Activated B cell treated with CpG ODN at 0.5 μM for 24 hours (primary cell): Measurements from ENCODE around the gene HES5. TPM values are rescaled to one million over a fixed set of nuclear protein-coding genes. Genes with fewer than 3 reads are reported as not detected.

Experiments used
- ATAC-seq: fragments of 200-7000 bp; cut with Tn5 transposase; one replicate; pipeline ENCODE4 v1.10.0; 2021; ENCODE audit warnings: low read depth, mild to moderate bottlenecking, moderate library complexity
- CTCF ChIA-PET: fragments of 350-600 bp; sonication (Branson Sonifier 250); formaldehyde crosslinking; loops from one replicate; lab custom pipeline; 2021; ENCODE audit warnings: antibody characterized with exemption; lab: Charles Lee
- POLR2A ChIA-PET: fragments of 350-600 bp; sonication (Branson Sonifier 250); formaldehyde crosslinking; loops from one replicate; lab custom pipeline; 2021; ENCODE audit warnings: antibody characterized with exemption; lab: Charles Lee
- DNase-seq: peaks from one replicate; pipeline ENCODE4 v3.0.0; 2022
- H3K27ac Mint-ChIP-seq: one replicate; pipeline ENCODE4 v1.8.0; 2020; ENCODE audit warnings: mixed read lengths
- H3K27me3 Mint-ChIP-seq: one replicate; pipeline ENCODE4 v1.8.0; 2021; ENCODE audit warnings: mixed read lengths
- H3K36me3 Mint-ChIP-seq: one replicate; pipeline ENCODE4 v1.8.0; 2021; ENCODE audit warnings: low read depth, mixed read lengths
- H3K4me1 Mint-ChIP-seq: one replicate; pipeline ENCODE4 v1.8.0; 2021; ENCODE audit warnings: mixed read lengths
- H3K4me3 Mint-ChIP-seq: one replicate; pipeline ENCODE4 v1.8.0; 2020; ENCODE audit warnings: mild to moderate bottlenecking, mixed read lengths
- H3K9me3 Mint-ChIP-seq: one replicate; pipeline ENCODE4 v1.8.0; 2020; ENCODE audit warnings: mixed read lengths
- intact Hi-C: fragments of 100-400 bp; cut with micrococcal nuclease; formaldehyde crosslinking; loops from one replicate; pipeline ENCODE4 v1.15.1; 2024
- total RNA-seq: library from RNA; stranded (reverse); gene quantifications from 2 replicates; pipeline ENCODE4 v1.2.3, GENCODE V29; 2022
- TF ChIP-seq, protein P1 (sequence below): fragments of 200-600 bp; IDR thresholded peaks from one replicate; pipeline ENCODE4 v1.8.0; 2022; ENCODE audit warnings: antibody characterized with exemption, mild to moderate bottlenecking

Gene HES5
- total RNA-seq, 1 donor from 2014 or later, result not detected

DNA sequence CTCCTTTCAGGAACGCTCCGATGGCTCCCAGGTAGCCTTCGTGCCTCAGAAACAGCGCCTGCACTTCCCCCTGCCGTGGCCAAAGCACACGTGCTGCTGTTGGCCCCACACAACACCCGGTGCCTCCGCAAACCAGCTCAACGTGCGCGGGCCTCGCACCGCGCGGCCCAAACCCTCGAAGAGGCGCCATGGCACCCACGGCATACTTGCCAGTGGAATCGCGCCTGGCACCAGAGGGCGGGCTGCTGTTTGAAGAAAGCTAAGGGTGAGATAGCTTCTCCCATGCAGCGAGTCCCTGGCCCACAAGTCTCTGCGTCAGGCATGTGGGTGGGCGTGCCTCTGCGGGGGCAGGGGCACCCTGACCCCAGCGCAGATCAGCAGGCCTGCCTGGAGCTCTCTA is 11.5 kb downstream of the HES5 start:
- no peak overlapping the region for H3K4me3 Mint-ChIP-seq
- CTCF ChIA-PET, result no interaction called here
- peaks cover 65% of the 10 kb centered on the region for H3K36me3 Mint-ChIP-seq
- TF ChIP-seq, protein P1, sequence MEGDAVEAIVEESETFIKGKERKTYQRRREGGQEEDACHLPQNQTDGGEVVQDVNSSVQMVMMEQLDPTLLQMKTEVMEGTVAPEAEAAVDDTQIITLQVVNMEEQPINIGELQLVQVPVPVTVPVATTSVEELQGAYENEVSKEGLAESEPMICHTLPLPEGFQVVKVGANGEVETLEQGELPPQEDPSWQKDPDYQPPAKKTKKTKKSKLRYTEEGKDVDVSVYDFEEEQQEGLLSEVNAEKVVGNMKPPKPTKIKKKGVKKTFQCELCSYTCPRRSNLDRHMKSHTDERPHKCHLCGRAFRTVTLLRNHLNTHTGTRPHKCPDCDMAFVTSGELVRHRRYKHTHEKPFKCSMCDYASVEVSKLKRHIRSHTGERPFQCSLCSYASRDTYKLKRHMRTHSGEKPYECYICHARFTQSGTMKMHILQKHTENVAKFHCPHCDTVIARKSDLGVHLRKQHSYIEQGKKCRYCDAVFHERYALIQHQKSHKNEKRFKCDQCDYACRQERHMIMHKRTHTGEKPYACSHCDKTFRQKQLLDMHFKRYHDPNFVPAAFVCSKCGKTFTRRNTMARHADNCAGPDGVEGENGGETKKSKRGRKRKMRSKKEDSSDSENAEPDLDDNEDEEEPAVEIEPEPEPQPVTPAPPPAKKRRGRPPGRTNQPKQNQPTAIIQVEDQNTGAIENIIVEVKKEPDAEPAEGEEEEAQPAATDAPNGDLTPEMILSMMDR, result no peak
- POLR2A ChIA-PET, result no interaction called here
- no peak for DNase-seq
- no peaks in the 10 kb centered on the region for H3K27me3 Mint-ChIP-seq
- intact Hi-C loops, result no loop called here
- no peaks in the 10 kb centered on the region for H3K9me3 Mint-ChIP-seq
- peaks cover 8% of the 10 kb centered on the region for H3K4me1 Mint-ChIP-seq
- H3K27ac Mint-ChIP-seq, result no peak overlapping the region
- no peak for ATAC-seq

DNA sequence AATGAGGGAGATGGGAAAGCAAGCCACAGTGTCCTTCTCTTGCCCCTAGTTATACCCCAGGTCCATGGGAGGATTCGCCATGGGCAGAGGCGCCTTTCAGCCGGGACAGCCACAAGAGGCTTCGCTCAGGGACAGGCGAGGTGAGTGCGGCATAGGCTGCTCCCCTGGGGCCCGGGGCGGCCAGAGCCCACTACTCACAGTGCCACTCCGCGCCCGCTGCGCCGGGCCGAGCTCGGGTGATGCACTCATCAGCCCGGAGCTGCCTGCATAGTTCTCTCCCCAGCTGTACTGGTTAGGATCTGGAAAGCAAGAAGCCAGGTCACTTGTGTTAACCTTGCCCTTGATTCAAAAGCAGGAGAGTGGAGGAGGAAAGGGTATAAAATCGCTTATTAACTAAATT is 12.1 kb downstream of the HES5 start:
- Mint-ChIP-seq H3K36me3 (peaks cover 70% of the 10 kb centered on the region), H3K4me1 (peaks cover 6% of the 10 kb centered on the region), H3K4me3 (no peak overlapping the region), H3K27me3 (no peaks in the 10 kb centered on the region), H3K27ac (no peak overlapping the region), H3K9me3 (no peaks in the 10 kb centered on the region)
- ATAC-seq, result no peak
- POLR2A ChIA-PET, result no interaction called here
- DNase-seq, result no peak
- intact Hi-C loops, result no loop called here
- CTCF ChIA-PET, result no interaction called here
- TF ChIP-seq, protein P1, result no peak

DNA sequence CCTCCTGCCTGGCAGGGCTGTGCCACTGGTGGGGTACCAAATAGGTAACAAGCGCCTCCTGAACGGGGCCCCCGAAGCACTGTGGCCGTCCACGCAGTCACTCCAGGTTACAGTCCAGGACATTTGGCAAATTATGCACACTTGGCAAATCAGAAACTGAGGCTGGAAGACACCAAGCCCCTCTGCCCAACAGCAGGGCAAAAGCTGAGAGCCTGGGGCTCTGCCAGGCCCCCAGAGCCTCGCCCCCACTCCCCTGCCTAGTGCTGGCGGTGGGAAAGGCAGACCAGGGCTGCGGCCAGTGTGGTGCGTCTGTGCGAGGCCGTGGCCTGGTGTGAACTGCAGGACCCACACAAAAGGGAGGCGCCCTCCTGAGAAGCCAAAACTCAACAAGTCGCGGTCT is 13.1 kb downstream of the HES5 start:
- Mint-ChIP-seq H3K4me1 (no peaks in the 10 kb centered on the region), H3K27ac (no peak overlapping the region), H3K4me3 (no peak overlapping the region), H3K9me3 (no peaks in the 10 kb centered on the region), H3K27me3 (no peaks in the 10 kb centered on the region), H3K36me3 (peaks cover 72% of the 10 kb centered on the region)
- intact Hi-C loops, result no loop called here
- TF ChIP-seq, protein P1, result no peak
- no peak for DNase-seq
- no peak for ATAC-seq
- ChIA-PET CTCF (no interaction called here), POLR2A (no interaction called here)

DNA sequence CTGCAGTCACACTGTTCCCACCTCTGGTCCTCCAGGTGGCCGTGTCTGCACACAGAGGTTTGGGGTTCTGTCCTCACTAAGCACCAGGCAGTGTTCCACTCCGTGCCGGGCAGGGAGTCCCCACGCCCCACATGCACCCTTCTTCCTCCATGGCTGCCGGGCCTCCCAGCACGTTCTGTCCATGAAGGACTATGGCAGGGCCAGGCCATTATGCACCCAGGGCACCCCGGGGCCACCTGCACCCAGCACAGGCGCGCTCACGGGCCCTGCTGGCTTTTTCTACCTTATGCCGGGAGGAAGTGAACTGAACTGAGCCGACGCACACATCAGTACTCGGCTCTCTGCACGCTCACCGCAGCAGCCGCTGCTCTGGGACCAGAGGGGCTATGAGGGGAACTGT is 13.9 kb downstream of the HES5 start:
- H3K27me3 Mint-ChIP-seq, result no peaks in the 10 kb centered on the region
- no peak overlapping the region for H3K4me3 Mint-ChIP-seq
- ChIA-PET POLR2A (no interaction called here), CTCF (no interaction called here)
- peaks cover 72% of the 10 kb centered on the region for H3K36me3 Mint-ChIP-seq
- H3K27ac Mint-ChIP-seq, result no peak overlapping the region
- H3K4me1 Mint-ChIP-seq, result no peaks in the 10 kb centered on the region
- DNase-seq, result no peak
- ATAC-seq, result no peak
- TF ChIP-seq, protein P1, result no peak
- no peaks in the 10 kb centered on the region for H3K9me3 Mint-ChIP-seq
- intact Hi-C loops, result no loop called here

DNA sequence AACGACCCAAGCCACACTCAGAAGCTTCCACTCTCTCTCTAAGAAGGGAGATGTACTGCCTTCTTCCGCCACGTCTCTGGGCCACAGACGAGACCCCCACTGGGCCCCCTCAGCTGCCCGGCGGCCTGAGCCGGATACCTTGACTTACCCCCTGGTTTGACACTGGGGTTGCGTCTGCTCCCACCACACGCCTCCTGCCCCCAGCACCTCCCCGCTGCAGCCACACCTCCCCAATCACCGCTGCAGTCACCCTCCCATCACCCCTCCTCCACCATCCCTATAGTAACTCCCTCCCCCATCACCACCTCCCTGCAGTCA is 14.3 kb downstream of the HES5 start:
- Mint-ChIP-seq H3K36me3 (peaks cover 70% of the 10 kb centered on the region), H3K9me3 (no peaks in the 10 kb centered on the region), H3K4me1 (no peaks in the 10 kb centered on the region), H3K4me3 (no peak overlapping the region), H3K27me3 (no peaks in the 10 kb centered on the region), H3K27ac (no peak overlapping the region)
- TF ChIP-seq, protein P1, result no peak
- intact Hi-C loops, result no loop called here
- ChIA-PET CTCF (no interaction called here), POLR2A (no interaction called here)
- DNase-seq (no peak), ATAC-seq (no peak)
